HG03442 (cell line): ENCODE measurements around the gene WDR74.
"Not testable (repeated sequence)": the region's sequence is repeated elsewhere in the genome, so short reads cannot be mapped to it uniquely, and the experiment has no call there.

Experiments used
- ATAC-seq: cut with Tn5 transposase; IDR thresholded peaks from one replicate; pipeline ENCODE4 v1.9.1; 2021; ENCODE audit warnings: mild to moderate bottlenecking, moderate library complexity; ENCODE audit not compliant: unreplicated experiment

WDR74 gene

GRCh38 chr11:62842171-62842741, 2.9 kb upstream of the WDR74 start:
- no peak for ATAC-seq

GRCh38 chr11:62841361-62842170, 2.2 kb upstream of the WDR74 start:
- ATAC-seq = peak; percentile 53

GRCh38 chr11:62840721-62841360, 1.5 kb upstream of the WDR74 start:
- not testable (repeated sequence) for ATAC-seq

- no peak for ATAC-seq
These were observed 4.1 kb downstream of the WDR74 start for GRCh38 chr11:62835336-62835735.

- peak; percentile 6 for ATAC-seq
These were observed 6.8 kb downstream of the WDR74 start, which contains the start of gene TEX54 for GRCh38 chr11:62832336-62833234. Gene TEX54, minus strand, starts transcription at chr11:62832841.

GRCh38 chr11:62831520-62832335, 7.7 kb downstream of the WDR74 start, which contains the start of gene STX5:
Gene STX5, minus strand, starts transcription at chr11:62832051. Its CDS starts 808 bp downstream, at chr11:62831243.
- peak; percentile 86 for ATAC-seq

GRCh38 chr11:62830904-62831519, 8.4 kb downstream of the WDR74 start:
- ATAC-seq = no peak

GRCh38 chr11:62828130-62828529, 11.3 kb downstream of the WDR74 start:
- ATAC-seq = not testable (repeated sequence)

- no peak for ATAC-seq
These were observed 15.7 kb downstream of the WDR74 start for GRCh38 chr11:62823677-62824076.

- ATAC-seq = no peak
These were observed 22.3 kb downstream of the WDR74 start for GRCh38 chr11:62817129-62817528.

- ATAC-seq = no peak
These were observed 22.8 kb downstream of the WDR74 start for GRCh38 chr11:62816557-62816956.

GRCh38 chr11:62811659-62812058, 27.7 kb downstream of the WDR74 start:
- no peak for ATAC-seq

- no peak for ATAC-seq
These were observed 28.6 kb downstream of the WDR74 start for GRCh38 chr11:62810748-62811147.

- no peak for ATAC-seq
These were observed 32.7 kb downstream of the WDR74 start for GRCh38 chr11:62806611-62807121.

GRCh38 chr11:62805961-62806441, 33.4 kb downstream of the WDR74 start:
- no peak for ATAC-seq

GRCh38 chr11:62805076-62805892, 34.1 kb downstream of the WDR74 start, which contains the start of gene NXF1:
Gene NXF1, minus strand, starts transcription at chr11:62805440. Its CDS starts 84 bp downstream, at chr11:62805356.
- peak; percentile 79 for ATAC-seq

- ATAC-seq = no peak
These were observed 34.9 kb downstream of the WDR74 start for GRCh38 chr11:62804310-62805075.
